Epithelial cell of proximal tubule (primary cell): ENCODE measurements around the gene SYNGAP1. TPM values are rescaled to one million over a fixed set of nuclear protein-coding genes. Genes with fewer than 3 reads are reported as not detected.

Experiments
- DNase-seq: peaks from one replicate; pipeline ENCODE4 v3.0.0-alpha.2; 2011; ENCODE audit warnings: low read depth
- H3K4me3 ChIP-seq: 2 replicates; pipeline ENCODE4 v1.5.1; 2011; ENCODE audit warnings: low read depth, mild to moderate bottlenecking, low read length
- CTCF ChIP-seq: conservative IDR thresholded peaks from 2 replicates; pipeline ENCODE4 v1.5.1; 2012; ENCODE audit warnings: low read depth, mild to moderate bottlenecking, low read length
- total RNA-seq: library from RNA; depleted of rRNA; stranded (reverse); fragments of >200 nt; gene quantifications from 2 replicates; pipeline ENCODE4 v1.2.3, GENCODE V29; 2015

SYNGAP1 gene
- total RNA-seq, 1 donor from 2014 or later = 2.3 TPM

DNA sequence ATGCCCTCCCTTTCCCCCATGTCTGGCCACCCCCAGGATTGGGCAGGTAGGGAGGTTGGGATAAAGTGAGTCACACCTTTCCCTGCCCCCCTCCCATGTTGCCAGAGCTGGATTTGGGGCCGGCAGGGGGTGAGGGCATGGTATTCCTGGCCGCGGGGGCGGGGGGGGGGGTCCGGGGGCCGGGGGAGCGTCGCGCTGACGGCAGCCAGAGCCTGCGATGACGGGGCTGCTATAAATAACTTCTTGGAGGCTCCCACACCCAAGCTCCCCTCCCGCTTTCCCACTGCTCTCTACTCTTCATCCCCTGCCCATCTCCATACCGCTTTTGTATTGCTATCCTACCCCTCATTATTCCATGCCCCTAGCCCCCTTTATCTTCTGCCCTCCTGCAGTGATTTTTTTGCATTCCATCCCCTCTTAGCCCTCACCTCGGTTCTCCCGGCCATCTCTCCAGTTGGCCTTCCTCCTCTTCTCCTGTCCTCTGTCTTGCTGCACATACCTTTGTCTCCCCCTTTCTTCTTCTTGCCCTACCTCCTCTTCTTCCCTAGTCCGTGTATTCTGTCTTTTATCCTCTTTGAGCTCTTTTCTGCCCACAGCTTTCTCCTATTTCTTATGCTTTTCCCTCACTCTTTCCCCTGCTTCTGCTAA lies 13.8 kb downstream of the SYNGAP1 start:
- no peak for DNase-seq
- no peak for TF ChIP-seq CTCF
- no peak overlapping the region for H3K4me3 ChIP-seq

DNA sequence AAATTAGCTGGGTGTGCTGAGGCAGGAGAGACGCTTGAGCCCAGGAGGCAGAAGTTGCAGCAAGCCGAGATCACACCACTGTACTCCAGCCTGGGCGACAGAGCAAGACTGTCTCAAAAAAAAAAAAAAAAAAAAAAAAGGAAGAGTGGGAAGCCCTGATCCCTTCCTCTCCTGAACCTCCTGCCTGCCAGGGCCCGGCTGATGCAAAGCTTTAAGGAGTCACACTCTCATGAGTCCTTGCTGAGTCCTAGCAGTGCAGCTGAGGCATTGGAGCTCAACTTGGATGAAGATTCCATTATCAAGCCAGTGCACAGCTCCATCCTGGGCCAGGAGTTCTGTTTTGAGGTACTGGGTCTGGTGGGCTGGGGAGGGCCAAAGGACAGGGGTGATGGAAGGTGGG lies 15.1 kb downstream of the SYNGAP1 start:
- no peak for DNase-seq
- H3K4me3 ChIP-seq = no peak overlapping the region
- no peak for TF ChIP-seq CTCF

DNA sequence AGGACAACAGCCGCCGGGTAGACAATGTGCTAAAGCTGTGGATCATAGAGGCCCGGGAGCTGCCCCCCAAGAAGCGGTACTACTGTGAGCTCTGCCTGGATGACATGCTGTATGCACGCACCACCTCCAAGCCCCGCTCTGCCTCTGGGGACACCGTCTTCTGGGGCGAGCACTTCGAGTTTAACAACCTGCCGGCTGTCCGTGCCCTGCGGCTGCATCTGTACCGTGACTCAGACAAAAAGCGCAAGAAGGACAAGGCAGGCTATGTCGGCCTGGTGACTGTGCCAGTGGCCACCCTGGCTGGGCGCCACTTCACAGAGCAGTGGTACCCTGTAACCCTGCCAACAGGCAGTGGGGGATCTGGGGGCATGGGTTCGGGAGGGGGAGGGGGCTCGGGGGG lies 17.8 kb downstream of the SYNGAP1 start:
- no peak for TF ChIP-seq CTCF
- no peak for DNase-seq
- H3K4me3 ChIP-seq = no peak overlapping the region

DNA sequence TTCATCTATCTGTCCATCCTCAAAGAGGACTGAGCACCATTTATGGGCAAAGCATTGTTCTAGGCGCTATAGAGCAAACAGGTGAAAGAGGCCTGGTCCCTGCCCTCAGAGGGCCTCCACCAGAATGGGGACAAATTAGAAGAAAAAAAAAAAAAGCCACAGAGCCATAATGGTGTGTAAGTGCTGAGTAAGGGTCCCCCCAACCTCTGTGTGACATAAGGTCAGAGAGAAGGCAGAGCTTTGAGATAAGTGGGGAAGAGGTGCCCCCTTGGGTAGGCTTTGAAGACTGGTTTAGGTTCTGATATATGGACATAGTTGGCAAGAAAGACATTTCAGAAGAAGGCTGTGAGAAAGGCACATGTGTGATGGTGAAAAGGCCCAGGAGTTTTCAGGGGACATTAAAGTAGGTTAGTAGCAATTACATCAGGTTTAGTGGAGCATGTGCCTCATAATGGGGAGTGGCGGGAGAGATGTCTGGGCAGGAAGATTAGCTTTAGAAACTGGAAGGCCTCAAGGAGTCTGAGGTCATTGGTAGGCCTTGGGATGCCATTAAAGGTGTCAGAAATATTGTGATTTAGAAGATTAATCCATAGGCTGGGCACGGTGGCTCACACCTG lies 19.2 kb downstream of the SYNGAP1 start:
- DNase-seq = no peak
- no peak overlapping the region for H3K4me3 ChIP-seq
- TF ChIP-seq CTCF = no peak

- H3K4me3 ChIP-seq = no peak overlapping the region
- no peak for TF ChIP-seq CTCF
- no peak for DNase-seq
These were observed 20.2 kb downstream of the SYNGAP1 start for GRCh38 chr6:33439956-33440648.

DNA sequence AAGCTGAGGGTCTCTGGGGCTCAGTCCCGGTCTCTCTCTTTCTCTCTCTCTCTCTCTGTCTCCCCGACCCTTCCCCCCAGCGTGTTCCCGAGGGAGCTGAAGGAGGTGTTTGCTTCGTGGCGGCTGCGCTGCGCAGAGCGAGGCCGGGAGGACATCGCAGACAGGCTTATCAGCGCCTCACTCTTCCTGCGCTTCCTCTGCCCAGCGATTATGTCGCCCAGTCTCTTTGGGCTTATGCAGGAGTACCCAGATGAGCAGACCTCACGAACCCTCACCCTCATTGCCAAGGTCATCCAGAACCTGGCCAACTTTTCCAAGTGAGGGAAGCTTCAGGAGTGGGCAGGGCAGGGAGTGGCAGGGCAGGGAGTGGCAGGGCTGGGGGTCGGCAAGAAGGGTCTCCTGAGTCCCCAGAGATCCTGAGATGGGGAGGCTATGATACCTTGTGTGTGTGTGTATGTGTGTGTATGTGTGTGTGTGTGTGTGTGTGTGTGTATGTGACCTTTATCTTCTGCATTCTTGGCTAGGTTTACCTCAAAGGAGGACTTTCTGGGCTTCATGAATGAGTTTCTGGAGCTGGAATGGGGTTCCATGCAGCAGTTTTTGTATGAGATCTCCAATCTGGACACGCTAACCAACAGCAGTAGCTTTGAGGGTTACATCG lies 20.9 kb downstream of the SYNGAP1 start:
- TF ChIP-seq CTCF = no peak
- DNase-seq = no peak

More for the DNA sequence above, 20.9 kb downstream of the SYNGAP1 start:
- no peak overlapping the region for H3K4me3 ChIP-seq
